ENCODE data around the gene RBL2. TPM values are rescaled to one million over a fixed set of nuclear protein-coding genes. Genes with fewer than 3 reads are reported as not detected.

Gene RBL2
- total and polyA plus RNA-seq, 10 donors: 29.1 to 214 (median 138) TPM

GRCh38 chr16:53412549-53412948 lies 21.7 kb upstream of the RBL2 start:
- intact Hi-C loops (cut with DNase I; ENCODE audit: low total_unique reads): no loop called here
- TF ChIP-seq POLR2A (IDR thresholded peaks at IDR 0.05): no peak
- no peak for TF ChIP-seq CTCF (IDR thresholded peaks at IDR 0.05 in 8 of 11, conservative IDR thresholded peaks at IDR 0.05 in 3 of 11)
- TF ChIP-seq POLR2AphosphoS5 (IDR thresholded peaks at IDR 0.05): no peak
- Histone ChIP-seq H3K36me3 (no peaks in the 10 kb centered on the region), H3K4me1 (peaks cover 0 to 8% (median 0%) of the 10 kb centered on the region in 6 donors), H3K9me3 (peaks cover 0 to 8% (median 0%) of the 10 kb centered on the region in 8 donors), H3K4me3 (no peak overlapping the region), H3K27me3 (replicated peaks in 1 of 7) (peaks cover 0 to 12% (median 0%) of the 10 kb centered on the region in 7 donors), H3K27ac (no peak overlapping the region)
- no peak for DNase-seq
- WGBS, 5 donors: 95 to 97% (median 96%) methylated on average over 17 to 18 of the region's 18 CpGs

GRCh38 chr16:53413864-53414263 lies 20.4 kb upstream of the RBL2 start:
- peaks cover 0 to 8% (median 0%) of the 10 kb centered on the region in 8 donors for H3K9me3 ChIP-seq
- no peak overlapping the region for H3K27ac ChIP-seq
- intact Hi-C loops (cut with DNase I; ENCODE audit: low total_unique reads): no loop called here
- peaks cover 0 to 12% (median 0%) of the 10 kb centered on the region in 7 donors for H3K27me3 ChIP-seq (replicated peaks in 1 of 7)
- no peak for DNase-seq
- H3K4me3 ChIP-seq: no peak overlapping the region
- H3K36me3 ChIP-seq: no peaks in the 10 kb centered on the region
- H3K4me1 ChIP-seq: peaks cover 0 to 8% (median 0%) of the 10 kb centered on the region in 6 donors
- no peak for TF ChIP-seq CTCF (IDR thresholded peaks at IDR 0.05 in 8 of 11, conservative IDR thresholded peaks at IDR 0.05 in 3 of 11)
- WGBS, 5 donors: 94 to 97% (median 95%) methylated on average over 18 of the region's 18 CpGs

GRCh38 chr16:53414381-53414780 lies 19.9 kb upstream of the RBL2 start:
- Histone ChIP-seq H3K4me1 (peaks cover 0 to 8% (median 0%) of the 10 kb centered on the region in 6 donors), H3K4me3 (no peak overlapping the region), H3K36me3 (no peaks in the 10 kb centered on the region), H3K27me3 (replicated peaks in 1 of 7) (peaks cover 0 to 12% (median 0%) of the 10 kb centered on the region in 7 donors), H3K9me3 (peaks cover 0 to 8% (median 0%) of the 10 kb centered on the region in 8 donors), H3K27ac (no peak overlapping the region)
- DNase-seq: no peak
- no peak for TF ChIP-seq CTCF (IDR thresholded peaks at IDR 0.05 in 8 of 11, conservative IDR thresholded peaks at IDR 0.05 in 3 of 11)
- TF ChIP-seq POLR2AphosphoS5 (IDR thresholded peaks at IDR 0.05): no peak
- TF ChIP-seq POLR2A (IDR thresholded peaks at IDR 0.05): no peak
- intact Hi-C loops (cut with DNase I; ENCODE audit: low total_unique reads): no loop called here
- WGBS, 5 donors: 90 to 95% (median 92%) methylated on average over 15 to 16 of the region's 16 CpGs

GRCh38 chr16:53415504-53415903 lies 18.8 kb upstream of the RBL2 start:
- peaks cover 0 to 12% (median 0%) of the 10 kb centered on the region in 7 donors for H3K27me3 ChIP-seq (replicated peaks in 1 of 7)
- intact Hi-C loops (cut with DNase I; ENCODE audit: low total_unique reads): no loop called here
- no peaks in the 10 kb centered on the region for H3K36me3 ChIP-seq
- no peak for TF ChIP-seq POLR2A (IDR thresholded peaks at IDR 0.05)
- no peak for TF ChIP-seq POLR2AphosphoS5 (IDR thresholded peaks at IDR 0.05)
- TF ChIP-seq CTCF (IDR thresholded peaks at IDR 0.05 in 8 of 11, conservative IDR thresholded peaks at IDR 0.05 in 3 of 11): no peak
- 12 to 15% (median 13%) methylated on average over 4 of the region's 4 CpGs for WGBS, 5 donors
- peaks cover 0 to 8% (median 0%) of the 10 kb centered on the region in 6 donors for H3K4me1 ChIP-seq
- no peak overlapping the region for H3K4me3 ChIP-seq
- H3K27ac ChIP-seq: no peak overlapping the region
- DNase-seq: no peak
- H3K9me3 ChIP-seq: peaks cover 0 to 8% (median 0%) of the 10 kb centered on the region in 8 donors
